Activated CD4-positive, alpha-beta T cell treated with anti-CD3 and anti-CD28 coated beads, Interleukin-2, amount 10 ng/mL, durations not matched to agents 7 days and 5 days (primary cell): Measurements from ENCODE around the gene GLB1L2. TPM values are rescaled to one million over a fixed set of nuclear protein-coding genes. Genes with fewer than 3 reads are reported as not detected.

Source experiments
- CTCF ChIA-PET: fragments of 350-600 bp; sonication (Branson Sonifier 250); formaldehyde crosslinking; loops from one replicate; lab custom pipeline; 2021; ENCODE audit warnings: antibody characterized with exemption; lab: Charles Lee
- POLR2A ChIA-PET: fragments of 350-600 bp; sonication (Branson Sonifier 250); formaldehyde crosslinking; loops from one replicate; lab custom pipeline; 2021; ENCODE audit warnings: antibody characterized with exemption; lab: Charles Lee
- DNase-seq: peaks from one replicate; pipeline ENCODE4 v3.0.0-alpha.2; 2020
- H3K27ac Mint-ChIP-seq: one replicate; pipeline ENCODE4 v1.8.0; 2021; ENCODE audit warnings: mild to moderate bottlenecking, moderate library complexity, mixed read lengths
- H3K27me3 Mint-ChIP-seq: one replicate; pipeline ENCODE4 v1.8.0; 2021; ENCODE audit warnings: mixed read lengths
- H3K36me3 Mint-ChIP-seq: one replicate; pipeline ENCODE4 v1.8.0; 2021; ENCODE audit warnings: low read depth, mixed read lengths
- H3K4me1 Mint-ChIP-seq: one replicate; pipeline ENCODE4 v1.8.0; 2021; ENCODE audit warnings: mixed read lengths
- H3K4me3 Mint-ChIP-seq: one replicate; pipeline ENCODE4 v1.8.0; 2021; ENCODE audit warnings: mild to moderate bottlenecking, moderate library complexity, mixed read lengths
- H3K9me3 Mint-ChIP-seq: one replicate; pipeline ENCODE4 v1.8.0; 2021; ENCODE audit warnings: mixed read lengths
- total RNA-seq, 2 experiments: library from RNA; stranded (reverse); gene quantifications; one replicate each; pipeline ENCODE4 v1.2.3, GENCODE V29; 2021

Gene GLB1L2
- total RNA-seq, 2 experiments from 2014 or later: 1.6 to 2.4 TPM

DNA sequence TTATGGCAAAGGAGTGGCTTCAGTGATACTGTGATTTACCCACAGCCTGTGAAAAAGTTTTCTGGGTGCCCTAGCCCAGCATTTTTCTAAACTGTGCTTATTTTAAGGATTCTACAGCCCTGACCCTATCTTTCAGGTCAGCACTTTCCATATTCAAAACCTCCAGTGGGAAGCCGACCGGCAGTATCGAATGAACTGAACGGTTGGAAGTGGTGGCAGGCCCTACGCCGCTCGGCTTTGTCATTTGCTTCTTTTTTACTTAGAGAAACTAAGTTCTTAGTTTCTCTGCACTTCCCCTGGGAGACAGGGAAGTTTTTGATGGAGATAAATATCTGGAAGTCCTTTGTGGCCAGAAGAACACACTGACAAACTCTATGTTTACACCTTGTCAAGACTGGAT lies 994 bp downstream of the GLB1L2 start:
- H3K4me1 Mint-ChIP-seq: peaks cover 12% of the 10 kb centered on the region
- ChIA-PET CTCF (no interaction called here), POLR2A (no interaction called here)
- H3K9me3 Mint-ChIP-seq: no peaks in the 10 kb centered on the region
- H3K36me3 Mint-ChIP-seq: no peaks in the 10 kb centered on the region
- H3K4me3 Mint-ChIP-seq: peak overlapping the region; percentile 66
- H3K27ac Mint-ChIP-seq: no peak overlapping the region
- no peak for DNase-seq
- H3K27me3 Mint-ChIP-seq: peaks cover 37% of the 10 kb centered on the region

GRCh38 chr11:134333312-134333711 lies 1.5 kb downstream of the GLB1L2 start:
- Mint-ChIP-seq H3K27ac (no peak overlapping the region), H3K4me1 (peaks cover 12% of the 10 kb centered on the region), H3K9me3 (no peaks in the 10 kb centered on the region), H3K27me3 (peaks cover 37% of the 10 kb centered on the region), H3K36me3 (no peaks in the 10 kb centered on the region), H3K4me3 (no peak overlapping the region)
- CTCF ChIA-PET: no interaction called here
- POLR2A ChIA-PET: no interaction called here
- no peak for DNase-seq

- POLR2A ChIA-PET: no interaction called here
- CTCF ChIA-PET: interaction anchor here (1.0 kb wide), 1 partner anchor 20 kb away, joined by 3 read pairs; no protein-coding TSS in a partner anchor
These were observed 2.2 kb downstream of the GLB1L2 start for GRCh38 chr11:134333946-134334345.

DNA sequence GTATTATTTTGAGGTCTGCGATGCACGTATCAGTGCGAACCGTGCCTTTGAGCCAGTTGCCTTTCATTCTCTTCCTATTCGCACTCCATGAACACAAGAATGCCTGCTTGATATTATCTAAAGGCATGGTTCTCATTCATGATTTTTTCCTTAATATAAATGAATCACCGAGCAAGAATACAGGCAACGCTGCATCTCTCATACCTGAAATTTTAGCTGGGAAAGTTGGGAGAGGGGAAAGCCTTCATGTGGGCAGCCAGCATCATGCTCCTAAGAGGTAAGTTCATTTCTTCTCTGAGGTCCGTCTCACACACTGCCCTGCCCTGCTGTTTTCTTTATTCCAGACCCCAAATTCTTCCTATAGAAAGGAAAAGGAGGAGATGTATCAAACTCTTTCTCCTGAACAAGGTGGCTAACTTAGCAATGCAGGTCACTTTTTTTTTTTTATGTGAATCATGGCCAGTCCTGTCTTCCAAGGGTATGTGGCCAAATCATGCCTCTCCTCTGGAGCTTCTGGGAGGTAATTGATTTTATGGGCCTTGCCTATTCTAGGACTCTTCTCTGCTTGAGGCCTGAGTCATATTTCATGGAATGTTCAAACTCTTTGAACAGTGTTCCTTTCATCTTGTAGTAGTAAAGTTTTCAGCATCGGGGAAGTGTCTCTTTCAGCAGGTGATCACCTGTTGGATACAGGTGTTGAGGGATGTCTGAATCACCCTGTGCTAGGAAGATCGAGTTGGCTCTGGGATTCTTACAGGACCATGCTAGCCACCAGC lies 3.2 kb downstream of the GLB1L2 start:
- CTCF ChIA-PET: interaction anchor here (1.0 kb wide), 1 partner anchor 19 kb away, joined by 3 read pairs; no protein-coding TSS in a partner anchor

More at GRCh38 chr11:134333946-134334345, 2.2 kb downstream of the GLB1L2 start:
- H3K27me3 Mint-ChIP-seq: peaks cover 37% of the 10 kb centered on the region
- H3K27ac Mint-ChIP-seq: no peak overlapping the region
- no peak overlapping the region for H3K4me3 Mint-ChIP-seq
- peaks cover 12% of the 10 kb centered on the region for H3K4me1 Mint-ChIP-seq
- H3K9me3 Mint-ChIP-seq: no peaks in the 10 kb centered on the region
- no peaks in the 10 kb centered on the region for H3K36me3 Mint-ChIP-seq
- DNase-seq: no peak

GRCh38 chr11:134337051-134337450 lies 5.3 kb downstream of the GLB1L2 start:
- Mint-ChIP-seq H3K4me3 (no peak overlapping the region), H3K9me3 (no peaks in the 10 kb centered on the region), H3K27me3 (peaks cover 19% of the 10 kb centered on the region), H3K4me1 (peaks cover 6% of the 10 kb centered on the region), H3K36me3 (no peaks in the 10 kb centered on the region), H3K27ac (no peak overlapping the region)
- ChIA-PET CTCF (no interaction called here), POLR2A (no interaction called here)
- DNase-seq: no peak

More for the DNA sequence above, 3.2 kb downstream of the GLB1L2 start:
- DNase-seq: no peak
- no peak overlapping the region for H3K27ac Mint-ChIP-seq
- no peaks in the 10 kb centered on the region for H3K9me3 Mint-ChIP-seq
- H3K36me3 Mint-ChIP-seq: no peaks in the 10 kb centered on the region
- peaks cover 33% of the 10 kb centered on the region for H3K27me3 Mint-ChIP-seq
- POLR2A ChIA-PET: no interaction called here
- no peak overlapping the region for H3K4me3 Mint-ChIP-seq
- peaks cover 12% of the 10 kb centered on the region for H3K4me1 Mint-ChIP-seq

- H3K27me3 Mint-ChIP-seq: peaks cover 12% of the 10 kb centered on the region
- no peaks in the 10 kb centered on the region for H3K4me1 Mint-ChIP-seq
- H3K36me3 Mint-ChIP-seq: no peaks in the 10 kb centered on the region
- no peak overlapping the region for H3K27ac Mint-ChIP-seq
- no peaks in the 10 kb centered on the region for H3K9me3 Mint-ChIP-seq
- CTCF ChIA-PET: no interaction called here
- no peak for DNase-seq
- no peak overlapping the region for H3K4me3 Mint-ChIP-seq
- POLR2A ChIA-PET: no interaction called here
These were observed 6.3 kb downstream of the GLB1L2 start for GRCh38 chr11:134338068-134338467.

- no peaks in the 10 kb centered on the region for H3K9me3 Mint-ChIP-seq
- H3K4me3 Mint-ChIP-seq: no peak overlapping the region
These were observed 6.9 kb downstream of the GLB1L2 start for GRCh38 chr11:134338654-134339053.

DNA sequence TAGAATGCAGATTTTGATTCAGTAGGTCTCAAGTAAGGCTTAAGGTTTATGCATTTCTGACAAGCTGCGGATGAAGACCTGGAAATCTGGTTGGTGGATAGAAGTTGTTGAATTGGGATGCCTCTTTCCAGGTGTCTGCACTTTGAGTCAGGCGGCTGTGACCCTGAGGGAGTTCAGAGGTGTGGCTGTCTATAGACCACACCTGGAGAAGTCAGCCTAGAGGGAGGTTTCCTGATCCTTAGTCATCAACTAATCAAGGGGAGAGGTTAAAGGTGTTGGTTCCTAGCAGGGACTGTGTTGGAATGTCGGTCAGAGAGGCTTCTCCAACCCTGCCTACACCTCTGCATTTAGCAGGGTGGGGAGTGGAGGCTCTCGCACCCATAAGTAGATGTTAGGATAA lies 8.0 kb downstream of the GLB1L2 start:
- Mint-ChIP-seq H3K27me3 (no peaks in the 10 kb centered on the region), H3K4me1 (no peaks in the 10 kb centered on the region), H3K36me3 (no peaks in the 10 kb centered on the region), H3K27ac (no peak overlapping the region), H3K9me3 (no peaks in the 10 kb centered on the region), H3K4me3 (no peak overlapping the region)
- ChIA-PET CTCF (no interaction called here), POLR2A (no interaction called here)
- DNase-seq: no peak

More at GRCh38 chr11:134338654-134339053, 6.9 kb downstream of the GLB1L2 start:
- peaks cover 6% of the 10 kb centered on the region for H3K27me3 Mint-ChIP-seq
- POLR2A ChIA-PET: interaction anchor here (0.6 kb wide), 1 partner anchor 178 kb away, joined by 6 read pairs; no protein-coding TSS in a partner anchor
- H3K4me1 Mint-ChIP-seq: no peaks in the 10 kb centered on the region
- no peak for DNase-seq
- no peaks in the 10 kb centered on the region for H3K36me3 Mint-ChIP-seq
- CTCF ChIA-PET: no interaction called here
- H3K27ac Mint-ChIP-seq: no peak overlapping the region

- H3K9me3 Mint-ChIP-seq: no peaks in the 10 kb centered on the region
- no peak overlapping the region for H3K4me3 Mint-ChIP-seq
- POLR2A ChIA-PET: no interaction called here
- CTCF ChIA-PET: no interaction called here
- H3K27me3 Mint-ChIP-seq: no peaks in the 10 kb centered on the region
- no peaks in the 10 kb centered on the region for H3K4me1 Mint-ChIP-seq
- DNase-seq: no peak
- H3K36me3 Mint-ChIP-seq: no peaks in the 10 kb centered on the region
- no peak overlapping the region for H3K27ac Mint-ChIP-seq
These were observed 8.7 kb downstream of the GLB1L2 start for GRCh38 chr11:134340354-134340964.

GRCh38 chr11:134341805-134342571 lies 10.2 kb downstream of the GLB1L2 start:
- no peak overlapping the region for H3K4me3 Mint-ChIP-seq
- H3K27ac Mint-ChIP-seq: no peak overlapping the region
- no peak for DNase-seq
- H3K36me3 Mint-ChIP-seq: no peaks in the 10 kb centered on the region
- H3K9me3 Mint-ChIP-seq: no peaks in the 10 kb centered on the region
- ChIA-PET CTCF (interaction anchor here (1.0 kb wide), 1 partner anchor 31 kb away, joined by 3 read pairs; no protein-coding TSS in a partner anchor), POLR2A (interaction anchor here (0.6 kb wide), 1 partner anchor 12 kb away, joined by 7 read pairs; no protein-coding TSS in a partner anchor)
- H3K4me1 Mint-ChIP-seq: no peaks in the 10 kb centered on the region
- H3K27me3 Mint-ChIP-seq: no peaks in the 10 kb centered on the region

GRCh38 chr11:134342572-134343340 lies 11.0 kb downstream of the GLB1L2 start:
- ChIA-PET POLR2A (interaction anchor here (0.6 kb wide), 1 partner anchor 11 kb away, joined by 7 read pairs; no protein-coding TSS in a partner anchor), CTCF (interaction anchor here (0.9 to 1.1 kb wide), 2 partner anchors 17 to 64 kb away, joined by 3 read pairs; no protein-coding TSS in a partner anchor)
- H3K27me3 Mint-ChIP-seq: no peaks in the 10 kb centered on the region
- H3K9me3 Mint-ChIP-seq: no peaks in the 10 kb centered on the region
- no peaks in the 10 kb centered on the region for H3K4me1 Mint-ChIP-seq
- H3K4me3 Mint-ChIP-seq: no peak overlapping the region
- no peak overlapping the region for H3K27ac Mint-ChIP-seq
- DNase-seq: no peak
- H3K36me3 Mint-ChIP-seq: no peaks in the 10 kb centered on the region

- H3K36me3 Mint-ChIP-seq: no peaks in the 10 kb centered on the region
- H3K4me3 Mint-ChIP-seq: no peak overlapping the region
- H3K27ac Mint-ChIP-seq: no peak overlapping the region
- no peaks in the 10 kb centered on the region for H3K27me3 Mint-ChIP-seq
- no peak for DNase-seq
- H3K4me1 Mint-ChIP-seq: no peaks in the 10 kb centered on the region
- no peaks in the 10 kb centered on the region for H3K9me3 Mint-ChIP-seq
- ChIA-PET POLR2A (no interaction called here), CTCF (interaction anchor here (0.9 to 1.1 kb wide), 2 partner anchors 16 to 65 kb away, joined by 3 read pairs; no protein-coding TSS in a partner anchor)
These were observed 11.9 kb downstream of the GLB1L2 start for GRCh38 chr11:134343646-134344045.
